ENCODE measurements around the gene PALLD. TPM values are rescaled to one million over a fixed set of nuclear protein-coding genes. Genes with fewer than 3 reads are reported as not detected.
A peak's percentile ranks its signal among the peaks of the same experiment; 100 is the strongest.

PALLD gene
- total RNA-seq, 1 experiment from 2014 or later = 26.7 TPM

DNA sequence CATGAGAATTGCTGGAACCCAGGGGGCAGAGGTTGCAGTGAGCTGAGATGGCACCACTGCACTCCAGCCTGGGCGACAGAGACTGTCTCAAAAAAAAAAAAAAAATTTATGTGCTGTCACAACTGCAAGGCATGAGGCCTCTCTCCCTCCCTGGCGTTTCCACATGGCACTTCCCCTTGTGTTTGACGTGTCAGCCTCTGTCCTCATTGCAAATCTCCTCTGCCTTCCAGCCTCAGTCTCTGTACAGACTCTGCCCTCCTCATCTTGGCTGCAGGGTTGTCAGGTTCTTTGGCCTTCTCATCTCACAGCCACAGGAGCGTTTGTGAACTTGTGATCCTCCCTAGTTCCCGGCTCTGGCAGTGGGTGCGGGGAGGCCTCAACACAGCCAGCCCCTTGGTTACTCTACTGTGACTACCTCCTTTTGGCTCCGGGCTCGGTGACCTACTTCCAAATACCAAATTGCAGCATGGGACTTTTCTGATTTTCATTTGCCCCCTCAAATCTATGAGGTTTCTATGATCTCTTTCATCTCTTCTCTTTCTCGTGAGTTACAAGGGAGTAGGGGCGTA, 263.2 kb downstream of the PALLD start:
- H3K9me3 ChIP-seq (ENCODE audit: low read length) = no peaks in the 10 kb centered on the region
- H4K20me1 ChIP-seq (ENCODE audit: low read length) = no peaks in the 10 kb centered on the region
- no peaks in the 10 kb centered on the region for H3K27me3 ChIP-seq (ENCODE audit: low read length)
- ATAC-seq (no peak), DNase-seq (no peak)
- no peaks in the 10 kb centered on the region for H3K36me3 ChIP-seq (ENCODE audit: low read depth, low read length)
- ChIA-PET CTCF (no interaction called here), POLR2A (ENCODE audit: unreplicated experiment) (no interaction called here)
- BruUV-seq (replicated peaks) = no TSS peak
- no peaks in the 10 kb centered on the region for H3K79me2 ChIP-seq (ENCODE audit: low read length)
- TF ChIP-seq, protein P1, sequence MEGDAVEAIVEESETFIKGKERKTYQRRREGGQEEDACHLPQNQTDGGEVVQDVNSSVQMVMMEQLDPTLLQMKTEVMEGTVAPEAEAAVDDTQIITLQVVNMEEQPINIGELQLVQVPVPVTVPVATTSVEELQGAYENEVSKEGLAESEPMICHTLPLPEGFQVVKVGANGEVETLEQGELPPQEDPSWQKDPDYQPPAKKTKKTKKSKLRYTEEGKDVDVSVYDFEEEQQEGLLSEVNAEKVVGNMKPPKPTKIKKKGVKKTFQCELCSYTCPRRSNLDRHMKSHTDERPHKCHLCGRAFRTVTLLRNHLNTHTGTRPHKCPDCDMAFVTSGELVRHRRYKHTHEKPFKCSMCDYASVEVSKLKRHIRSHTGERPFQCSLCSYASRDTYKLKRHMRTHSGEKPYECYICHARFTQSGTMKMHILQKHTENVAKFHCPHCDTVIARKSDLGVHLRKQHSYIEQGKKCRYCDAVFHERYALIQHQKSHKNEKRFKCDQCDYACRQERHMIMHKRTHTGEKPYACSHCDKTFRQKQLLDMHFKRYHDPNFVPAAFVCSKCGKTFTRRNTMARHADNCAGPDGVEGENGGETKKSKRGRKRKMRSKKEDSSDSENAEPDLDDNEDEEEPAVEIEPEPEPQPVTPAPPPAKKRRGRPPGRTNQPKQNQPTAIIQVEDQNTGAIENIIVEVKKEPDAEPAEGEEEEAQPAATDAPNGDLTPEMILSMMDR (conservative IDR thresholded peaks at IDR 0.05; ENCODE audit: low read depth, low read length) = no peak
- no peak for TF ChIP-seq EZH2 (IDR thresholded peaks at IDR 0.05; ENCODE audit: low read length, unreplicated experiment)
- no peak overlapping the region for H3K4me2 ChIP-seq (ENCODE audit: low read length)
- H3K27ac ChIP-seq (ENCODE audit: low read length) = no peak overlapping the region
- no peak overlapping the region for H2AFZ ChIP-seq (ENCODE audit: low read length)
- intact Hi-C loops (cut with micrococcal nuclease) = no loop called here
- peaks cover 14% of the 10 kb centered on the region for H3K4me1 ChIP-seq (ENCODE audit: insufficient read depth, low read length)
- H3K9ac ChIP-seq (ENCODE audit: low read length) = no peak overlapping the region
- H3K9me2 ChIP-seq (replicated peaks; ENCODE audit: low read length) = no peaks in the 10 kb centered on the region
- H3F3A ChIP-seq (ENCODE audit: low read length, unreplicated experiment) = no peaks in the 10 kb centered on the region
- no peak overlapping the region for H3K4me3 ChIP-seq (ENCODE audit: low read length)

DNA sequence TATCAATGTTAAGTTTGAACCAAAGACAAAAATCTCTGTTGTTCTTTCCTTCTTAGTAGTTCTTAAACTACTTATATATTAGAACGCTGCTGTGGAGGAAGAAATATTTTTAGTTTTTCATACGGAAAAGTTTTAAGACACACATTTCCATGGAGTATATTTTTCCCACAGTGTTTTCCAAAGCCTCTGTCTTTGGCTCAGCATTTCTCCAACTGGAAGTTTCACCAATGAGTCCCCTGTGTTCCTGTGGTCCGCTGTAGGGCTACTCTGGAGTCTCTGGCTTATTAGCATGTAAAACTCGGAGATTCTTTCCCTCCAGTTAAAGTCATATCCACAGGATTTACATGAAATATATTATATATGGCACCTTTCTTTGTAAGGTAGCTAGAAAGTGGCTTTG, 264.2 kb downstream of the PALLD start:
- no TSS peak for BruUV-seq (replicated peaks)
- H3K4me2 ChIP-seq (ENCODE audit: low read length) = no peak overlapping the region
- POLR2A ChIA-PET (ENCODE audit: unreplicated experiment) = no interaction called here
- H3K79me2 ChIP-seq (ENCODE audit: low read length) = no peaks in the 10 kb centered on the region
- peaks cover 18% of the 10 kb centered on the region for H3K4me1 ChIP-seq (ENCODE audit: insufficient read depth, low read length)
- CTCF ChIA-PET = no interaction called here
- no peak for ATAC-seq
- H2AFZ ChIP-seq (ENCODE audit: low read length) = no peak overlapping the region
- no peaks in the 10 kb centered on the region for H3K36me3 ChIP-seq (ENCODE audit: low read depth, low read length)
- H3K27me3 ChIP-seq (ENCODE audit: low read length) = no peaks in the 10 kb centered on the region
- H3K9me3 ChIP-seq (ENCODE audit: low read length) = no peaks in the 10 kb centered on the region
- no peaks in the 10 kb centered on the region for H3F3A ChIP-seq (ENCODE audit: low read length, unreplicated experiment)
- TF ChIP-seq, protein P1 (conservative IDR thresholded peaks at IDR 0.05; ENCODE audit: low read depth, low read length) = no peak
- intact Hi-C loops (cut with micrococcal nuclease) = no loop called here
- no peak for DNase-seq
- no peaks in the 10 kb centered on the region for H3K9me2 ChIP-seq (replicated peaks; ENCODE audit: low read length)
- no peaks in the 10 kb centered on the region for H4K20me1 ChIP-seq (ENCODE audit: low read length)
- no peak overlapping the region for H3K4me3 ChIP-seq (ENCODE audit: low read length)
- H3K27ac ChIP-seq (ENCODE audit: low read length) = no peak overlapping the region
- no peak overlapping the region for H3K9ac ChIP-seq (ENCODE audit: low read length)

DNA sequence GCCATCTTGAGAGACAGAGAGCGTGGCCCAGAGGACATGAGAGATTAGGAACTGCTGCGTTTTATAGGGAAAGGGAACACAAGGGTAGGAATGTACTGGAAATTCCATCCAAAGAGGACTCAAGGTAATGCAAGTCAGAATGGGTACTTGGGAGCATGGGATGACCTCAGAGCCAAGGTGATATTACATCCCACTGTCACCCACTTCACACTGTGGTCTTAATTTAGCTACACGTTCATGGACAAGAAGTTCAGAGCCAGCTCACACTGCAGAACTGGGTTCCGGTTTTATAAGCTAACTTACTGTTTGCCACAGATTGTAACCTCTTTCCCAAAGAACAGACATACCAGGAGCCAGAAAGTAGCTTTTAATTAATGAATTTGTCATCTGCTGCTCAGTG, 268.5 kb downstream of the PALLD start:
- CTCF ChIA-PET = no interaction called here
- H3K4me2 ChIP-seq (ENCODE audit: low read length) = 0 out of 2 replicates have a peak overlapping the region, but pooled peaks have one; percentile 35
- no peaks in the 10 kb centered on the region for H3K79me2 ChIP-seq (ENCODE audit: low read length)
- no peaks in the 10 kb centered on the region for H3K36me3 ChIP-seq (ENCODE audit: low read depth, low read length)
- H4K20me1 ChIP-seq (ENCODE audit: low read length) = no peaks in the 10 kb centered on the region
- H3K4me1 ChIP-seq (ENCODE audit: insufficient read depth, low read length) = peaks cover 25% of the 10 kb centered on the region
- BruUV-seq (replicated peaks) = no TSS peak
- ATAC-seq = no peak
- TF ChIP-seq EZH2 (IDR thresholded peaks at IDR 0.05; ENCODE audit: low read length, unreplicated experiment) (no peak), EZH2phosphoT487 (IDR thresholded peaks at IDR 0.05; ENCODE audit: borderline replicate concordance, low read length) (no peak)
- TF ChIP-seq, protein P1 (conservative IDR thresholded peaks at IDR 0.05; ENCODE audit: low read depth, low read length) = no peak
- no peaks in the 10 kb centered on the region for H3K9me2 ChIP-seq (replicated peaks; ENCODE audit: low read length)
- H3F3A ChIP-seq (ENCODE audit: low read length, unreplicated experiment) = no peaks in the 10 kb centered on the region
- H3K9me3 ChIP-seq (ENCODE audit: low read length) = no peaks in the 10 kb centered on the region
- POLR2A ChIA-PET (ENCODE audit: unreplicated experiment) = no interaction called here
- no peak overlapping the region for H3K4me3 ChIP-seq (ENCODE audit: low read length)
- peak overlapping the region; percentile 35 for H3K27ac ChIP-seq (ENCODE audit: low read length)
- no peak overlapping the region for H2AFZ ChIP-seq (ENCODE audit: low read length)
- intact Hi-C loops (cut with micrococcal nuclease) = no loop called here
- no peak overlapping the region for H3K9ac ChIP-seq (ENCODE audit: low read length)
- DNase-seq = no peak
- no peaks in the 10 kb centered on the region for H3K27me3 ChIP-seq (ENCODE audit: low read length)
